ENCODE results near the gene GOSR1. TPM values are rescaled to one million over a fixed set of nuclear protein-coding genes. Genes with fewer than 3 reads are reported as not detected.
A peak's percentile ranks its signal among the peaks of the same experiment; 100 is the strongest.
"Not testable (repeated sequence)": the region's sequence is repeated elsewhere in the genome, so short reads cannot be mapped to it uniquely, and the experiment has no call there.

Gene GOSR1
- total RNA-seq, 4 donors from 2014 or later: 36.3 to 70.4 (median 54.7) TPM

DNA sequence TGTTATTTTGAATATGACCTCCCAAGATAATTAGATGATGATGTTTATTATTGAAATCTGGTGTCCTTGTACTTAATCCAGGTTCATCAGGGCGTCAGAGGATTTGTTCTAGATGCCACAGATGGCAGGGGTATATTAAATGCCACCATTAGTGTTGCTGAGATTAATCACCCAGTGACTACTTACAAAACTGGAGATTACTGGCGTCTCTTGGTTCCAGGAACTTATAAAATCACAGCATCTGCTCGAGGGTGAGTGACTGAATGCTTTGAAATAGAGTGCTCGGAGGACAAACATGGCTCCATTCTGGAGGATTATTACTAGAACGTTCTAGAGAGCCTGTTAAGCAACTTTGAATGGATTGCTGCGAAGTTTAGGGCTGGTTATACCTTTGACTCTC, 33.5 kb upstream of the GOSR1 start:
- intact Hi-C loops (cut with DNase I): no loop called here
- TF ChIP-seq, protein P1, sequence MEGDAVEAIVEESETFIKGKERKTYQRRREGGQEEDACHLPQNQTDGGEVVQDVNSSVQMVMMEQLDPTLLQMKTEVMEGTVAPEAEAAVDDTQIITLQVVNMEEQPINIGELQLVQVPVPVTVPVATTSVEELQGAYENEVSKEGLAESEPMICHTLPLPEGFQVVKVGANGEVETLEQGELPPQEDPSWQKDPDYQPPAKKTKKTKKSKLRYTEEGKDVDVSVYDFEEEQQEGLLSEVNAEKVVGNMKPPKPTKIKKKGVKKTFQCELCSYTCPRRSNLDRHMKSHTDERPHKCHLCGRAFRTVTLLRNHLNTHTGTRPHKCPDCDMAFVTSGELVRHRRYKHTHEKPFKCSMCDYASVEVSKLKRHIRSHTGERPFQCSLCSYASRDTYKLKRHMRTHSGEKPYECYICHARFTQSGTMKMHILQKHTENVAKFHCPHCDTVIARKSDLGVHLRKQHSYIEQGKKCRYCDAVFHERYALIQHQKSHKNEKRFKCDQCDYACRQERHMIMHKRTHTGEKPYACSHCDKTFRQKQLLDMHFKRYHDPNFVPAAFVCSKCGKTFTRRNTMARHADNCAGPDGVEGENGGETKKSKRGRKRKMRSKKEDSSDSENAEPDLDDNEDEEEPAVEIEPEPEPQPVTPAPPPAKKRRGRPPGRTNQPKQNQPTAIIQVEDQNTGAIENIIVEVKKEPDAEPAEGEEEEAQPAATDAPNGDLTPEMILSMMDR (IDR thresholded peaks at IDR 0.05): no peak
- no peak for TF ChIP-seq POLR2A (IDR thresholded peaks at IDR 0.05)
- Histone ChIP-seq H3K9me3 (no peaks in the 10 kb centered on the region), H3K4me3 (replicated peaks in 1 of 3) (no peak overlapping the region), H3K27ac (no peak overlapping the region), H3K36me3 (peaks cover 0 to 6% of the 10 kb centered on the region in 2 donors), H3K27me3 (no peaks in the 10 kb centered on the region), H3K4me1 (no peaks in the 10 kb centered on the region)
- WGBS, 2 donors: 93 to 96% methylated on average over 6 of the region's 6 CpGs
- DNase-seq: no peak

DNA sequence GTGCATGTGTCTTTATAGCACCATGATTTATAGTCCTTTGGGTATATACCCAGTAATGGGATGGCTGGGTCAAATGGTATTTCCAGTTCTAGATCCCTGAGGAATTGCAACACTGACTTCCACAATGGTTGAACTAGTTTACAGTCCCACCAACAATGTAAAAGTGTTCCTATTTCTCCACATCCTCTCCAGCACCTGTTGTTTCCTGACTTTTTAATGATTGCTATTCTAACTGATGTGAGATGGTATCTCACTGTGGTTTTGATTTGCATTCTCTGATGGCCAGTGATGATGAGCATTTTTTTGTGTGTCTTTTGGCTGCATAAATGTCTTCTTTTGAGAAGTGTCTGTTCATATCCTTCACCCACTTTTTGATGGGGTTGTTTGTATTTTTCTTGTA, 30.6 kb upstream of the GOSR1 start:
- H3K9me3 ChIP-seq; intact Hi-C loops (cut with DNase I); H3K27me3 ChIP-seq; DNase-seq; H3K27ac ChIP-seq; H3K4me1 ChIP-seq; H3K36me3 ChIP-seq; H3K4me3 ChIP-seq (replicated peaks in 1 of 3): not testable (repeated sequence)

DNA sequence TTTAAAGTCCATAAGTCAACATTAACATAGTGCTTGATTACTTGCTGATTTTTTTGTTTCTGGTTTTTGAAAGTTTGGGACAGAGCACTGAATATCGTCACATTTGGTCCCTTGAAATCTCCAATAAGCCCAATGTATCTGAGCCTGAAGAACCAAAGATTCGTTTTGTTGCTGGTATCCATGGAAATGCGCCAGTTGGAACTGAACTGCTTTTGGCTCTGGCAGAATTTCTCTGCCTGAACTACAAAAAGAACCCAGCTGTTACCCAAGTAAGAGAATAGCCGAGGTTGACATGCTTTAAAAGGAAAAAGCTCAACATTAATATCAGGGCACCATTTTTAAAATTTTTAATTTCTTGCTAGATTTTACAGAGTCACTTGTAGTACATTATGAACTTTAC, 27.7 kb upstream of the GOSR1 start:
- H3K27ac ChIP-seq: no peak overlapping the region
- peak; percentile 18 to 51 for DNase-seq
- peaks cover 0 to 3% of the 10 kb centered on the region in 2 donors for H3K4me1 ChIP-seq

DNA sequence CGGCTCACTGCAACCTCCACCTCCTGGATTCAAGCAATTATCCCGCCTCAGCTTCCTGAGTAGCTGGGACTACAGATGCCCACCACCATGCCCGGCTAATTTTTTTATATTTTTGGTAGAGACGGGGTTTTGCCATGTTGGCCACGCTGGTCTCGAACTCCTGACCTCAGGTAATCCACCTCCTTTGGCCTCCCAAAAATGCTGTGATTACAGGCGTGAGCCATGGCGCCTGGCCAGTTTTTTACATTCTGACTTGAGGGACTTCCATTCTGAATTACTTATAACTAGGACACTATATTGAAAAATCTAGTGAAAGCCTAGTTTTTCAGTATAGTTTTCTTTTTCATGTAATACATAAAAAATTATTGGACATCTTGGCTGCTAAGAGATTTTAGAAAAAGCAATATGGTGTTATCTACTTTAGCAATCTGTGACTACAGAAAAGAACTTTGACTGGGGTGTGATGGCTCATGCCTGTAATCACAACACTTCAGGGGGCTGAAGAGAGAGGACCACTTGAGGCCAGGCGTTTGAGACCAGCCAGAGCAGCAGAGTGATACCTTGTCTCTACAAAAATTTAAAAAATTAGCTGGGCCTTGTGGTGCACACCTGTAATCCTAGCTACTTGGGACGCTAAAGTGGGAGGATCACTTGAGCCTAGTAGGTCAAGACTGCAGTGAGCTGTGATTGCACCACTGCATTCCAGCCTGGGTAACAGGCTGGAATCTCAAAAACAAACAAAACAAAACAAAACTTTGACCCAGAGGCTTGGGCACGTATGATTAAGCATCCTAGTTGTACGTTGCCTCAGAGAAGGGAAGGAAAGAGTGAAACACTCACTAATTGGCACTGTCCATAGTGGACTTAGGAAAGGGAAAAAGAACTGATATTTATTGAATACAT, 26.8 kb upstream of the GOSR1 start:
- intact Hi-C loops (cut with DNase I): no loop called here
- 89 to 91% methylated on average over 12 of the region's 12 CpGs for WGBS, 2 donors
- Histone ChIP-seq H3K36me3 (peaks cover 1 to 4% of the 10 kb centered on the region in 2 donors), H3K9me3 (no peaks in the 10 kb centered on the region), H3K4me3 (replicated peaks in 1 of 3) (no peak overlapping the region), H3K27ac (no peak overlapping the region), H3K4me1 (peaks cover 0 to 3% of the 10 kb centered on the region in 2 donors), H3K27me3 (no peaks in the 10 kb centered on the region)
- DNase-seq: no peak
- no peak for TF ChIP-seq POLR2A (IDR thresholded peaks at IDR 0.05)
- TF ChIP-seq, protein P1 (IDR thresholded peaks at IDR 0.05): no peak

More for the DNA sequence above, 27.7 kb upstream of the GOSR1 start:
- Histone ChIP-seq H3K36me3 (peaks cover 0 to 3% of the 10 kb centered on the region in 2 donors), H3K27me3 (no peaks in the 10 kb centered on the region), H3K4me3 (replicated peaks in 1 of 3) (no peak overlapping the region), H3K9me3 (no peaks in the 10 kb centered on the region)
- WGBS, 2 donors: 47 to 54% methylated on average over 4 of the region's 4 CpGs
- intact Hi-C loops (cut with DNase I): no loop called here
- TF ChIP-seq POLR2A (IDR thresholded peaks at IDR 0.05): no peak
- TF ChIP-seq, protein P1 (IDR thresholded peaks at IDR 0.05): no peak

DNA sequence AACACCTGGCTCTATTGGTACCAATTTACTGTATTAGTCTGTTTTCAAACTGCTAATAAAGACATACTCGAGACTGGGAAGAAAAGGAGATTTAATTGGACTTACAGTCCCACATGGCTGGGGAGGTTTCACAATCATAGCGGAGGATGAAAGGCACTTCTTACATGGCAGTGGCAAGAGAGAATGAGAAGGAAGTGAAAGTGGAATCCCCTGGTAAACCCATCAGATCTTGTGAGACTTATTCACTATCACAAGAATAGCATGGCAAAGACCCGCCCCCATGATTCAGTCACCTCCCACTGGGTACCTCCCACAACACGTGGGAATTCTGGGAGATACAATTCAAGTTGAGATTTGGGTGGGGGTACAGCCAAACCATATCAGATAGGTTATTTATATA, 22.6 kb upstream of the GOSR1 start:
- TF ChIP-seq, protein P1 (IDR thresholded peaks at IDR 0.05): no peak
- no peak for TF ChIP-seq POLR2A (IDR thresholded peaks at IDR 0.05)
- 92 to 93% methylated on average over 4 of the region's 4 CpGs for WGBS, 2 donors
- Histone ChIP-seq H3K27ac (no peak overlapping the region), H3K4me3 (replicated peaks in 1 of 3) (no peak overlapping the region), H3K27me3 (no peaks in the 10 kb centered on the region), H3K9me3 (no peaks in the 10 kb centered on the region), H3K36me3 (peaks cover 16 to 18% of the 10 kb centered on the region in 2 donors), H3K4me1 (peaks cover 0 to 3% of the 10 kb centered on the region in 2 donors)
- intact Hi-C loops (cut with DNase I): no loop called here
- no peak for DNase-seq

Data from thyroid gland (tissue), 4 donors.